GM21381 (cell line): ENCODE measurements around the gene KIZ.

ENCODE experiments used
- ATAC-seq: cut with Tn5 transposase; IDR thresholded peaks from one replicate; pipeline ENCODE4 v1.9.1; 2021; ENCODE audit warnings: mild to moderate bottlenecking, moderate library complexity; ENCODE audit not compliant: unreplicated experiment

KIZ gene

GRCh38 chr20:21173485-21173884, 47.6 kb downstream of the KIZ start:
- no peak for ATAC-seq

GRCh38 chr20:21174516-21175239, 48.8 kb downstream of the KIZ start:
- no peak for ATAC-seq

GRCh38 chr20:21175433-21175832, 49.6 kb downstream of the KIZ start:
- no peak for ATAC-seq

GRCh38 chr20:21177767-21178166, 51.9 kb downstream of the KIZ start:
- no peak for ATAC-seq

DNA sequence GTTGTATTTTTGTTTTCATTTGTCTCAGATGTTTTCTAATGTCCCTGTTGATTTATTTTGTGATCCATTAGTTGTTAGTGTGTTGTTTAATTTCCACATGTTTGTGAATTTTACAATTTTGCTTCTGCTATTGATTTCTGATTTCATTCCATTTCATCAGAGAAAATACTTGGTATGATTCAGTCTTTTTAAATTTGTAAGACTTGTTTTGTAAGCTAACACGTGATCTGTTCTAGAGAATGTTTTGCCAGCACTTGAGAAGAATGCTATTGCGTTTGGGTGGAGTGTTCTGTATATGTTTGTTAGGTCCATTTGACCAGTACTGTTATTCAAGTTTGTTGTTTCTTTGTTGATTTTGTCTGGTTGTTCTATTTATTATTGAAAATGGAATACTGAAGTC, 53.9 kb downstream of the KIZ start:
- no peak for ATAC-seq

DNA sequence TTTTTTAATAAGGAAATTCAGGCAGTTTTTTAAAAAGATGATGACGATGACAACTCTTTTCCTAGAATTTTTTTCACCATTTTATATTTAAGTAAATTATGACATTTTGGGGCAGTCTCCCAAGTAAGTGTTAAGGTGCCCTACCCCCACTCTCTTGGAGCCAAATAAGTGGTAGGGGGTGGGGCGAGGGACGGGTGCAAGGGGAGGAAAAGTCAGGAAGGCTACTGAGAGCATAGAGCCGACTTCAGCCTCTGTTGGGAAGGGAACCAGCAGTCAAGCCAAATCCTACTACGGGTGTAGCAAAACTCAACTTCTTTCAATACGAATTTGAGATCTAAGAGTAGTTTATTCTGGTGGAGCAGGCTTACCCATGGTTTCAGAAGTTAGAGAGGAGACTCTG, 54.4 kb downstream of the KIZ start:
- ATAC-seq = no peak

GRCh38 chr20:21181028-21181427, 55.1 kb downstream of the KIZ start:
- ATAC-seq = no peak

GRCh38 chr20:21182832-21183563, 57.1 kb downstream of the KIZ start:
- ATAC-seq = no peak

DNA sequence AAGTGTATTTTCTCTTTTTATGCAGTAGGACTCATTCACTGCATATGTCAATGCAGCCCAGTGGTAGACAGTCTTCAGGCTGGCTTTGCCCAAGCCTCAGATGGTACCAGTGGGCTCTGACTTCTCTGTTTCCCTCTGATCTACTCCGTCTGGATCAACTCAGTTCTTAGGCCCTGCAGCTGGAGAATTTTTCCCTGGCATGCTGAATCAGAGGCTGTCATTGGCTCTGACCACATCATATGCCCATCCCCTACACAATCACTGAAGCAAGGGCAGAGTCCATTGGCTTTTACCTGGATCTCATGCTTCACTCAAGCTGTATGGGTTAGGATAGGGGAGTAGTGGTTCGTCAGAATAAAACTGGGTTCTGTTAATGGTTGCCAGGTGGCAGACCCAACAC, 57.8 kb downstream of the KIZ start:
- ATAC-seq = no peak

- no peak for ATAC-seq
These were observed 58.9 kb downstream of the KIZ start for GRCh38 chr20:21184819-21185218.

DNA sequence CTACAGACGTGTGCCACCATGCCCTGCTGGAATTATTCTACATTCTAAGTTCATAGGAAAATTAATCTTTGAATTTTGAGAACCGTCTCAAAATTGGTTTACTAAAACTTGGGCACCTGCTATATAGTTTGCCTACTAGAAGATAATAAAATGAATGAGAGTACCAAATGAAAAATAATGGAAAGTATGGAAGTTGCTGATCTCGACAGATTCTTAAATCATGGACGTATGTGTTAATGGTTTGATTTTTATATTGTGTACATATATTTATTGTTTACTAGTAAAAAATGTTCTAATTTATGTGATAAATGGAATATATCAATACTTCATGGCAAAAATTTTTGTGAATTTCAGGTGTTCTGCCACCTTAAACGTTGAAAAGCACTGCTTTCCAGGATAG, 60.0 kb downstream of the KIZ start:
- no peak for ATAC-seq

DNA sequence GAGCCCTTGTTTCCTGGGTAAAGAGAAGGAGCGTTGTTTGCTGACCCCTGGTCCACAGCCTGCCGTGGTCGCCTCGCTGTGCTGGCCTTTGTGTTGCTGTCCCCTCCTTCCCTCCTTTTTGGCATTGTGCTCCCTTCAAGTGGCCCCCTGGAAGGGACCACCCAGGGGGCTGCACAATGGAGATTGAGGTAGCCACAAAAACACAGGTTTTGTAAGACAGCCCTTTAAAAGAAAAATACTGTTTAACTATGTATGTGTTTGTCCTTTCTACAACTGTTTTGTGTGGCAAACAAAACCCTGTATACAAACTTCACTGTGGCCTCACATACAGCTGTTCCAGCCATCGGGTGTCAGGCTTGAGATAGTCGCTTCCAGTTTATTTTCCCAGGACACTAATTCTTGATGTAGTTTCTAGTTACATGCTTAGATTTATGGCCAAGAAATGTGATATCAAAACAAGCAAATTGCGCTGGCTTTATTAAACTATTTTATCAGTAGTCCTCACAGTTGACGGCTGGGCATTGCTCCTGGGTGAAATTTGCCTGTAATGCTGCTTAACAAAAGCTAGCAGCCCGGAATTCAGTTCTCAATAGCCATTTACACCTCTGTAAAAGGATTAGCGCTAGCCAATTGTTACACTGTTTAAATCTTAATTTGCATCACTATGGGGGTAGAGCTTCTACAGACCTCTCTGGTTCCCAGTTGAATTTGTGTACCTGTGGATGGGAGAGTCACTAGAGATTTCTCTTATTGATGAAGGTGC, 64.1 kb downstream of the KIZ start:
- ATAC-seq = no peak

DNA sequence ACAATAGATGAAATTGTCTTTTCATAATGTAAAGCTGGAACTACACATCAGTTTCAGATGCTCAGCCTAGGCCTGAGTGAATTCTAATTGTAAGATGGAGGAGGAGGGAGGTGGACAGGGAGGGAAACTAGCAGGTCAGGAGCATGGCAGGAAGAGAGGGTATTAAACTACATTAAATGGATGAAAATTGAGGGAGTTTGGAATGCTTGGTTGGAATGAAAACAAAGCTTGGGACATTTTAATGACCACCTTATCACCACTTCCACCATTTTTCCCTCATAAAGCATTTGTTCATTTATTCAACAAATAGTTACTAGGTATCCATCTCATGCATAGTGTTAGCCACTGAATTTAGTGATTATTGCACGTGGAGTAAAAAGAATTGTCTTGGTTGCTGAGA, 65.0 kb downstream of the KIZ start:
- no peak for ATAC-seq

DNA sequence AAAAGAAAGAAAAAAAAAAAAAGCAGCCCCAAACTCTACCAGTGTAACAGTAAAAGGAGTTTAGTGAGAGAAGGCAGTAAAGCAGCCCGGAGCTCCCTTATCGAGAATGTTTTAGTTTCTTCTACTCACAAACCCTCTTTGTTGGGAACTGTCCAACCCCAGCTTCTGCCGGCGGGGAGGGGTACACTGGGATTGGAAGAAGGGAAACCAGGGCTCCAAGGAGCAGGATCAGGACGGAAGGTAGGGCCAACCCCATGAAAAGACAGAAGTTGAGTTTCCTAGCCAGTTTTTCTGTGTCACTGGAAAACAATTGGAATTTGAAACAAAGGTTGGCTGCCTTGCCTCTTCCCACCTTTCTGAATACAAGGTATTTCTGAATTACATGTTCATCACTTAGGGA, 66.0 kb downstream of the KIZ start:
- ATAC-seq = no peak

- no peak for ATAC-seq
These were observed 76.4 kb downstream of the KIZ start for GRCh38 chr20:21202259-21202658.

GRCh38 chr20:21203088-21203656, 77.3 kb downstream of the KIZ start:
- ATAC-seq = no peak

DNA sequence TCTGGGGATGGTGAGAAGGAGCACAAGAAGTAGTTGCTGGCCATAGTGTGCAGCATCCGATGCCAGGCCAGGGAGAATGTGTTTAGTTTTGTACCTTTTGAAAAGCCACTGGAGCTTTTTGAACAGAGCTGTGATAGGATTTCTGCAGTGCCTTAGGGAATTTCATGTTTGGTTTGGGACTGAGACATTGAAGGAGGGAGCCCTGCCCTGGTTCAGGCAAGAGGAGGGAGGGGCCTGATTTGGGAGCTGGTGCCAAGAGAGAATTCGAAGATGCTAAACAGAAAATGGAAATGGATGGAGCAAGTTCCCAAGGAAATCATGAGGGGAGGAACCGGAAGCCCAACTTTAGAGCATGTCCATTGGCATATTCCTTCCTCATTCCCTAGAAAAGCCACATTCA, 80.7 kb downstream of the KIZ start:
- ATAC-seq = no peak

- ATAC-seq = no peak
These were observed 83.1 kb downstream of the KIZ start for GRCh38 chr20:21208999-21209398.

- no peak for ATAC-seq
These were observed 83.8 kb downstream of the KIZ start for GRCh38 chr20:21209668-21210067.

GRCh38 chr20:21213691-21214090, 87.8 kb downstream of the KIZ start:
- ATAC-seq = no peak

DNA sequence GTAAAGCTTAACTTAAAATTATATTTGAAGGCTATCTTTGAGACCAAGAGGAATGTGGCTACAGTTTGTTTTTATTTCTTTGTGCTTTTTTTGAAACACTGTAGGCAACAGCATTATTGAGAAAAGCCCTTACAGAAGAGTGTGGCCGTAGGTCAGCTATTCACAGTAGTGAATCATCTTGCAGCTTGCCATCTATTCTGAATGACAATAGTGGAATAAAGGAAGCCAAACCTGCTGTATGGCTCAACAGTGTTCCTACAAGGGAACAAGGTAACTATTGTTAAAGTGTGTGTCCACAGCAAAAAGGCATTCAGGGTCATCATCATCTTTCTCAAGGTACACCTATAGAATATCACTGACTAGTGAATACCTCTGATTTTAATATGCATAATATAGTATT, 88.5 kb downstream of the KIZ start:
- no peak for ATAC-seq

DNA sequence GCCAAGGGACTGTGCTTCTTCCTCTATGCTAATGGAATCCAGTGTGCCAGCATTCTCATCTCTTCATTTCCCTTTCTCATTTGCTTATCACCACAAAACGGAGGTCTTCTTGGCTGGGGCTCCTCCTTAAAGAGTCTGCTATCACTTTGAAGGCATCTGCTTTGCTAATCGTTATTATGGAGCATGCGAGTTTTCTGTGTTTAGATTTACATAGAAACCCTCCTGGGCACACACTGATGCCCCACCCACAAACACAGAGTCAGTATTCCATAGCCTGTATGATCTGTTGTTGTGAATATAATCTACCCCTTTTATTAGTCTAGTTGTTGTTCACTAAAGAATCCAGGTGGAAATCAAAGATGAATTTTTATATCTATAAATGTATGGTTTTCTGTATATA, 93.8 kb downstream of the KIZ start:
- no peak for ATAC-seq
